ENCODE measurements around the gene ATF6. TPM values are rescaled to one million over a fixed set of nuclear protein-coding genes. Genes with fewer than 3 reads are reported as not detected.
"Not testable (repeated sequence)": the region's sequence is repeated elsewhere in the genome, so short reads cannot be mapped to it uniquely, and the experiment has no call there.

ATF6 gene
- total RNA-seq, 1 donor from 2014 or later: 30.2 TPM

DNA sequence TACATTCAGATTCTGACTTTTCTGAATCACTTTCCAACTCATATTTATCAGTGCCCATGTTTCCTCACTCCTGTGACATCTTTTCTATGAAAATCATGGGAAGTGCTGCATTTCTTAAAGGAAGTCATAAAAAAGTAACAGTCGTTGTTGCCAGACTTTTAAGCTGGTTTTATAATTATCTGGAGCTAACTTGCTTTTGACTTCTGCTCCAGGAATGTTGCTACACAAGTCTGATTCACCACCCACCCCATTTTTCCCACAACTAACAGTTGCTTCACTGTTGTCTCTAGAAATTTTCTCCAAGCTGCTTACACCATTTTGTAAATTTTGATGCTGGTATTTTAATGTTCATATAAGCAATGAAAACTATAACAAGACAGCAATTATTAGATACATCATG lies 32.6 kb upstream of the ATF6 start:
- DNase-seq (ENCODE audit: low read depth): peak; percentile 62

- no peak for DNase-seq (ENCODE audit: low read depth)
Observed at GRCh38 chr1:161735837-161736236, 30.3 kb upstream of the ATF6 start.

- no peak for DNase-seq (ENCODE audit: low read depth)
Observed at GRCh38 chr1:161736335-161736969, 29.7 kb upstream of the ATF6 start.

DNA sequence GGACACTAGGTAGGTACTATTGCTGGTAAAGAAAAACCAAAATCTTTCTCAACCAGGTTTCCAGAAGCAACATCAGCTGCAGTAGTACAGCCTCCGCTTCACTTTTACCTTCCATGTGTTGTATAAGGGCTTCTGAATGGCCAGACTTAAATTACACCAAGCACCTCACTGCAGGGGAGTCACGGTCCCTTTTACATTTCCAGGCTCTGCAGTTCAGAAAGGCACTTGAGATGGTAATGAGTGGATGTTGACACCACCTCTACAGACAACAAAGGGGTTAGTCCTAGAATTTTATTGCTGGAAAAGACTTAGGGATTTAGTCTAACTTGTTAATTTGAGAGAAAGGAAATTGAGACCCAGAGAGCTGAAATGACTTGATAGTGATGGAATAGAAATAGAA lies 28.5 kb upstream of the ATF6 start:
- no peak for DNase-seq (ENCODE audit: low read depth)

- peak; percentile 68 for DNase-seq (ENCODE audit: low read depth)
Observed at GRCh38 chr1:161738627-161739287, 27.4 kb upstream of the ATF6 start.

DNA sequence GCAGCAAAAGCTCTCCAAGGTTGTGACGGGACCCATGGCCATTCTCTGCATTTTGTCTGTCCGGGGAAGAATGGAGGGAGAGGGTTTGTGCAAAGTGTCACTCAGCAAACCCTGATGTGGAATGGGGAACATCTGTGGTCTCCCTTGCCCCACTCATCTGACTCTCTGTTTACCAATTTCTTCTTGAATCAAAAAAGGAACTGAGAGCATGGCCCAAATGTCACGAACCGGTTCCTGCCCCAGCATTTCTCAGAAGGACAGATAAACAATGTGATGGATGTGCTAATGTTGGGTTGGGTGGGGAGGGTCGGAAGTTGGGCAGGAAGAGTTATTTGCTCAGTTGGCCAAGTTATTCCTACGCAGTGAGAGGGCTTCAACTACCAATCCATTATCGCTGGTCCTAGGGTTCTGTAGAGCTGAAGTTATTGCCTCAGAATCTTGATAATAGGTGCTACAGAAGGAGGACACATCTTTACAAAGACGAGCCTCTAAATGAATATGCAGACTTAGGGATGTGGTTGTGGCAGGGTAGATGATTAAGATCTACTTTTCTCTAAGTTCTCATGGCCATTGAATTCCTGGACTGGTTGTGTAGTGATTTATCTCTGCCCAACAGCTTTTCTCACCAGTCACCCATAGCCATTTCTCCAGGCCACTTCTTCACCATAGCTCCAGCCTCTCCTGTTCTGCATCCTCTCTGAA lies 26.1 kb upstream of the ATF6 start:
- DNase-seq (ENCODE audit: low read depth): no peak

DNA sequence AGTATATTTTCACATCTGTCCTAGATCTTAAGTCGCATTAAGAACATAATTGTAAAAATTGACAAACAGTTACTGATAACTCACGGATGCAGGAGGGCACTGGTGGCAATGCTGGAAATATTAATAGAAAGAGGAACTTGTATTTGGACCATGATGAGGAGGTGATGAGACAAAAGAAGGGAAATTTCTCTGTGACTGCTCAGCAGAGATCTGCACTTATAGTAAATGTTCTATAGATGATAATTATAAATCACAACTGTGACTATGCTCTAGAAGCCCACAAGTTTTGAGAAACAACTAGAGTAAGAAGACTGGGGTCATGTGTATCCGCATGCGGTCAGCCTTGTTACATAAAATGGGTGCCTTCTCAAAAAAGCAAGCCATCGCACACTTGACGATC lies 25.2 kb upstream of the ATF6 start:
- no peak for DNase-seq (ENCODE audit: low read depth)

GRCh38 chr1:161743231-161743630 lies 22.9 kb upstream of the ATF6 start:
- DNase-seq (ENCODE audit: low read depth): no peak

DNA sequence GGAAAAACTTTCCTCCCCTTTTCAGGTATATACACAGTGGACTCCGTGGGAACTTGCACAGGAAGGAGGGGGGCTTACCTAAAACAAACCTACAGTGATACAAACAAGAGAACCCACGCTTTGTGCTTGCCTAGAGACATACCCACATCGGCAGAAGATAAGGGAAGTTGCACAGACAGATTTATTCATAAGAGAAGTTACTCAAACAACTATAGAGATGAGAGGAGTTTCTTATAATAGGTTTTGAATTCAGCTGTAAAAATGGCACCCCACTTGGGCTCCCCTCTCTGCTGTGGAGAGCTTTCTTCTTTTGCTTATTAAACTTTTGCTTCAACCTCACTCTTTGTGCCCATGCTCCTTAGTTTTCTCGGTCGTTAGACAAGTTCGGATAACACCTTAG lies 18.3 kb upstream of the ATF6 start:
- no peak for DNase-seq (ENCODE audit: low read depth)

DNA sequence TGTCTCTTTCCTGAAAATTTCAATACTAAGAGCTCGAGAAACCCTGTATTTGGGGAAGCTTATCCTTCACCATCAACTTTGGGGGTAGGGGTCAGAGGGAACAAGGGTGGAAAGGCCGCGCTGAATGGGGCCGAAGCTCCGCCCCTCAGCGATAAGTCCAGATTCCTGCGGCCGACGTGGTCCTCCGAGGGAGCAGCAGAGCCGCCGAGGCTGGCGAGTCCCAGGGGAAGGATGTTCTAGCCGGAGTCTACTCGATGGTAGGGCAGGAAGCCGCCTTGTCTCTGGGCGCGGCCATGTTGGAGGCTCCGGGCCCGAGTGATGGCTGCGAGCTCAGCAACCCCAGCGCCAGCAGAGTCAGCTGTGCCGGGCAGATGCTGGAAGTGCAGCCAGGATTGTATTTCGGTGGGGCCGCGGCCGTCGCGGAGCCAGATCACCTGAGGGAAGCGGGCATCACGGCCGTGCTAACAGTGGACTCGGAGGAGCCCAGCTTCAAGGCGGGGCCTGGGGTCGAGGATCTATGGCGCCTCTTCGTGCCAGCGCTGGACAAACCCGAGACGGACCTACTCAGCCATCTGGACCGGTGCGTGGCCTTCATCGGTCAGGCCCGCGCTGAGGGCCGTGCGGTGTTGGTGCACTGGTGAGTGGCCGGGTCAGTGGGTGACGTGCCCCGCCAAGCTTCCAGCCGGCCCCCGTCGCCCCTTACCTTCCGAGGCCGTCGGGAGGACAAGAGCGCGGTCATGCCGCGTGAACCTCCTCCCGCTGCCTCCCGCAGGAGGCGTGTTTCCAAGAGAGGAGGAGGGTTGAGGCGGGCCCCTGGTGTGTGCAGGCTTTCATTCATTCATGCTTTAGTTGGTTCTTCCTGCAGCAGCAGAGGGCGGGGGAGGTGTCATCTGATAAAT lies 16.4 kb upstream of the ATF6 start, which contains the start of gene DUSP12:
Gene DUSP12, plus strand, starts transcription at position 278 of the 899 bp plus-strand sequence. Its CDS starts 16 bp downstream, at position 294.
- DNase-seq (ENCODE audit: low read depth): peak; percentile 96

- no peak for DNase-seq (ENCODE audit: low read depth)
Observed at GRCh38 chr1:161763522-161764098, 2.5 kb upstream of the ATF6 start.

- no peak for DNase-seq (ENCODE audit: low read depth)
Observed at GRCh38 chr1:161768461-161768860, 2.3 kb downstream of the ATF6 start.

DNA sequence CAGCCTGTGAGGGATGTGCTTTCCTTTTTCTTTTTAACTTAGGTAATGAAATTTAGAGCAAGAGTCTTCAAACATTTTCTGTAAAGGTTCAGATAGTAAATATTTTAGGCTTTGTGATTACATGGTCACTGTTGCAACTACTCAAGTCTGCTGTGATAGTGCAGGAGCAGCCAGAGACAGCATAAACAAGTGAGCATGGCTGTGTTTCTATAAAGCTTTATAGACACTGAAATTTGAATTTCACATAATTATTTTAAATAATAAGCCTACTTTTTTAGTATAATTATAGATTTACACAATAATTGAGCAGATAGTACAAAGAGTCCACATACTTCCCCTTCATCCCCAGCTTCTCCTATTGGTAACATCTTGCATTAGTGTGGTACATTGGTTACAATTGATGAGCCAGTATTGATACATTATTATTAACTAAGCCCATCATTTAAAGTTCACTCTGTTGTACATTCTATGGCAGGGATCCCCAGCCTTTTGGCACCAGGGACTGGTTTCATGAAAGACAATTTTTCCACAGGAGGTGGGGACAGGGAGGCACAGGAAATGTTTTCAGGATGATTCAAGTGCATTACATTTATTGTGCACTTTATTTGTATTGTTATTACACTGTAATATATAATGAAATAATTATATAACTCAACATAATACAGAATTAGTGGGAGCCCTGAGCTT lies 3.0 kb downstream of the ATF6 start:
- DNase-seq (ENCODE audit: low read depth): no peak

DNA sequence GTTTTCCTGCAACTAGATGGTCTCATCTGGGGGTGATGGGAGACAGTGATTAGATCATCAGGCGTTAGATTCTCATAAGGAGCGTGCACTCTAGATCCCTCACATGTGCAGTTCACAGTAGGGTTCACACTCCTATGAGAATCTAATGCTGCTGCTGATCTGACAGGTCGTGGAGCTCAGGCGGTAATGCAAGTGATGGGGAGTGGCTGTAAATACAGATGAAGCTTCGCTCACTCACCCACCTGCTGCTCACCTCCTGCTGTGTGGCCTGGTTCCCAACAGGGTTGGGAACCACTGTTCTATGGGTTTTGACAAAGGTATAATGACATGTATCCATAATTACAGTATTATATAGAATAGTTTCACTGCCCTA lies 3.5 kb downstream of the ATF6 start:
- not testable (repeated sequence) for DNase-seq (ENCODE audit: low read depth)

DNA sequence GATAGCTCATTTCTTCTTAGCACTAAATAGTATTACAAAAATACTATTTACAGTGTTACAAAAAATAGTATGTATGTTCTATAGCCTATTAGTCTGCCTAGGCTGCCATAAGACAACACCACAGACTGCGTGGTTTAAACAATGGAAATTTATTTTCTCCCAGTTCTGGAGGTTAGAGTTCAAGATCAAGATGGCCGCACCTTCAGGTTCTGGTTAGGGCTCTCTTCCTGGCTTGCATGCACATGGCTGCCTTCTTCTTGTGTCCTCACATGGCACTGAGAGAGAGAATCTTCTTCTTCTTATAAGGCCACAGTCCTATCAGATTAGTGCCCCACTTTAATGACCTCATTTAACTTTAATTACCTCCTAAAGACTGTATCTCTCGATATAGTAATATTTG lies 4.1 kb downstream of the ATF6 start:
- DNase-seq (ENCODE audit: low read depth): no peak

DNA sequence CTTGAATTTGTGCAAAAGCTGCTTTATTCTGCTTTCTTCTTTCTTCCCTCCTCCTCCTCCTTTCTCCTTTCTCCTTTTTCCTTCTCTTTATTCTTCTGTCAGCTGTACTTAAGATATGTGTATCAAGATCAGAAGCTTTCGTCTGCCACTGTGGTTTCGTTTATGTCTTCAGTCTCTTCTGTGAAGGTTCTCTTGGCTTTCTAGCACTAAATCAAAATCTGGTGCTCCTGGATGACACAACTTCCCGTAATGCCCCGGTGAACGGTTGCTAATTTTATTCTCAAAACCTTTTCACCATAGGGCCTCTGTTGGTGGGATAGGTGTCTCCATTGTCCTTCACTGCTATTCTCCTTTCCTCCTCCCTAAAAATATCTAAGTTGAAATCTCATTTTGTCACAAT lies 5.0 kb downstream of the ATF6 start:
- DNase-seq (ENCODE audit: low read depth): no peak

- no peak for DNase-seq (ENCODE audit: low read depth)
Observed at GRCh38 chr1:161771973-161772372, 5.9 kb downstream of the ATF6 start.

DNA sequence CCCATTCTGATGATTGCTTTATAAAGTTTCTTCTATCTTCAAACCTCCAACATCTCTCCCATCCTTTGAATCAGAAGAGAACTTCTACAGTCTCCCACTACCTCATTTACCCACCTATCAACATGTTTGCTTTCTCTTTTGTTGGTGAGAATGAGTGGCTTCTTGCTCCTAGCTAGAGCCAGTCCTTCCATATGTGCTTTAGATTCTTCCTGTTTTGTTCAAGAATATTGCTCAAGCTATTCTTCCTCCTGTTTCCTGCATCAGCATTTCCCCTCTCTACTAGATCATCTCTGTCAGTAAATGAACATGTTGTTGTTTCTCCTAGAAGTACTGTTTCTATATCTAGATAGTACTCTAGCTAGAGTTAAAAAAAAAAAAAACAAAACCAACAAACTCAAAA lies 6.3 kb downstream of the ATF6 start:
- no peak for DNase-seq (ENCODE audit: low read depth)

DNA sequence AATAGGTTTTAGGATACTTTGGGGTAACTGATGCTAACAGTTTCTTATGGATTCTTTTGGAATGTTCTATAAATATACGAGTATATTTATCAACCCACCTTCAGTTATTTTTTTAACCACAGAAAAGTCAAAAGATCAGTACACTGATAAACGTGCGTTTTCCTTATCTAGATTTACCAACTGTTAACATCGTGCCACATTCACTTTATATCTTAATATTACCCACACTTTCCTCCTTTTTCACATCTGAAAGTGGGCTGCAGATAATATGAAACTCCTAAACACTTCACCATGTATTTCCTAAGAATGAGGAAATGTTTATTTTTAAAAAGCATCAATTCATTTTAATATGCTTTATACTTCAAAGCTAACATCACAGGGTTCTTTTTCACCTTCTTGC lies 7.7 kb downstream of the ATF6 start:
- no peak for DNase-seq (ENCODE audit: low read depth)

GRCh38 chr1:161777261-161777660 lies 11.1 kb downstream of the ATF6 start:
- no peak for DNase-seq (ENCODE audit: low read depth)

DNA sequence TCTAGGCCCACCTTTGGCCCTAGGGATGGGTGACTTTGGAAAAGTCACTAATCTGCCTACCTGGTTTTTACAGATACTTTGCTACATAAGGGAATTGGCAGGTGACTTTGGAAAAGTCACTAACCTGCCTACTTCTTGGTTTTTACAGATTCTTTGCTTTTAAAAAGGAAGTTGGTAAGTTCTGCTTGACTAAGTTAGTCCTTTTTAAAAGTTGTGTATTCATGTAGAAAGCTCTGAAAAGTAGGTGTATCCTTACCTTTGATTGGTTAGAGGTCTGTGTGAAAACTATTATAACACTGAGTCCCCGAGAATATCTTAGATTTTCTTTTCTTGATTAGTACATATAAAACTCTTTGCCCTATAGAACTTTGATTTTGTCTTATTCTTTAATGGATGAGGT lies 12.4 kb downstream of the ATF6 start:
- no peak for DNase-seq (ENCODE audit: low read depth)

All from myocyte (in vitro differentiated cells).